ENCODE data around the gene GP2. TPM values are rescaled to one million over a fixed set of nuclear protein-coding genes. Genes with fewer than 3 reads are reported as not detected.
A peak's percentile ranks its signal among the peaks of the same experiment; 100 is the strongest.

Gene GP2
- total RNA-seq, 3 donors from 2014 or later, result 1.3 to 1.9 TPM; not detected in 1

DNA sequence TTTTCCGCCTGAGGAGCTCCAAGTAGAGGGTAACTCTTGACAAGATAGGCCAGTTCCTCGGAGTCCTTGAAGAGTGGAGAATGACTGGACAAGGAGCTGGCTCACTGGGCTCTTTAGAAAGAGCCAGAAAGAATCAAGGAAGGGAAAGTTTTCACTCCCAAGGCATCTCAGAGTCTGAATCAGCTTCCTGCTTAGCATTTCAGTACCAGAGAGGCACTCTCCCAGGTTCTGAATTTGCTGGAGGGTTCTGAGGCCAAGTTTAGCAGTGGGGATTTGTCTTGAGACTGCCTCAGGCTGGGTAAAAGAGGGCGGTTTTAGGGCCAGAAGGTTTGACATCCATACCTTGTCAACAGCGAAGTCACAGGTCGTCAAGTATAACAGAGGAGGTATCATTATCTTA, 25.5 kb downstream of the GP2 start:
- no peak for DNase-seq (ENCODE audit: low spot score in 2 of 2)
- H3K27ac ChIP-seq, result no peak overlapping the region
- no peaks in the 10 kb centered on the region for H3K27me3 ChIP-seq
- no peak overlapping the region for H3K4me3 ChIP-seq
- no peaks in the 10 kb centered on the region for H3K36me3 ChIP-seq
- H3K4me1 ChIP-seq, result no peaks in the 10 kb centered on the region
- TF ChIP-seq, protein P1, sequence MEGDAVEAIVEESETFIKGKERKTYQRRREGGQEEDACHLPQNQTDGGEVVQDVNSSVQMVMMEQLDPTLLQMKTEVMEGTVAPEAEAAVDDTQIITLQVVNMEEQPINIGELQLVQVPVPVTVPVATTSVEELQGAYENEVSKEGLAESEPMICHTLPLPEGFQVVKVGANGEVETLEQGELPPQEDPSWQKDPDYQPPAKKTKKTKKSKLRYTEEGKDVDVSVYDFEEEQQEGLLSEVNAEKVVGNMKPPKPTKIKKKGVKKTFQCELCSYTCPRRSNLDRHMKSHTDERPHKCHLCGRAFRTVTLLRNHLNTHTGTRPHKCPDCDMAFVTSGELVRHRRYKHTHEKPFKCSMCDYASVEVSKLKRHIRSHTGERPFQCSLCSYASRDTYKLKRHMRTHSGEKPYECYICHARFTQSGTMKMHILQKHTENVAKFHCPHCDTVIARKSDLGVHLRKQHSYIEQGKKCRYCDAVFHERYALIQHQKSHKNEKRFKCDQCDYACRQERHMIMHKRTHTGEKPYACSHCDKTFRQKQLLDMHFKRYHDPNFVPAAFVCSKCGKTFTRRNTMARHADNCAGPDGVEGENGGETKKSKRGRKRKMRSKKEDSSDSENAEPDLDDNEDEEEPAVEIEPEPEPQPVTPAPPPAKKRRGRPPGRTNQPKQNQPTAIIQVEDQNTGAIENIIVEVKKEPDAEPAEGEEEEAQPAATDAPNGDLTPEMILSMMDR (IDR thresholded peaks at IDR 0.05), result no peak
- no peaks in the 10 kb centered on the region for H3K9me3 ChIP-seq
- intact Hi-C loops (cut with DNase I; ENCODE audit: low total_unique reads), result no loop called here

DNA sequence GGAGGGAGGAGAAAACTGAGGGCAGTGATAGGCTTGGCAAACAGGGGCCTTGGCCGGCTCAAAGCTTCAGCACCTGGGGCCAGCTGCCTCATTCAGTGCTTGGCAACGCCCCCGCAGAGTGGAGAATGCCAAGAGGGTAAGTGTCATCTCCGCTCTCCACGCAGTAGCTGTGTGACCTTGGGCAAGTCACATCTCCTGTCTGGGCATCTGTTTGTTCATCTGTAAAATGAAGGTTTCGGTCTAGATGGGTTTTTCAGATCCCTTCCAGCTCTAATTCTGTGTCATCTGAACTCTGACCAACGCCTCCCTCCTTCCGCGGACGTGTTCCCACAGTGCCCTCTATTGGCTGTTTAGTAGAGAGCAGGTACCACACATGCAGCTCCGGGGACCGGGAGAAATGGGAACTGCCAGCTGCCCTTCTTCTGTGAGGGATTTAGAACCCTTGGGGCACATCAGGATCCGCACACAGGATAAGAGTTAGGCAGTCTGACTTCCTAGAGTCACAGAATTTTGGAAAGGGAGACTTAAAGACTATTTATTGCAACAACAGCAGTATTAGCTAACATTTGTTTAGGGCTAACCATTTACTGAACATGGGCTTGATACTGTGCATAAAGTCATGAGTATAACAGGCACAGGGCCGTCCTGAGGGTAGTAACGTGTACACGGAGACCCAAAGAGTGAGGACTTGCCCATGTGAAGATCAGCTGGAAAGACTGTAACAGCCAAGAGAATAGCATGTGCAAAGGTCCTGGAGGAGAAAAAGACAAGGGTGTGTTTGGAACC, 26.8 kb downstream of the GP2 start:
- peak in 1 of 2 donors; percentile 56 for DNase-seq (ENCODE audit: low spot score in 2 of 2)
- H3K4me1 ChIP-seq, result no peaks in the 10 kb centered on the region
- no peaks in the 10 kb centered on the region for H3K27me3 ChIP-seq
- no peaks in the 10 kb centered on the region for H3K36me3 ChIP-seq
- H3K27ac ChIP-seq, result no peak overlapping the region
- H3K4me3 ChIP-seq, result no peak overlapping the region
- TF ChIP-seq, protein P1 (IDR thresholded peaks at IDR 0.05), result peak; percentile 10 to 51 (median 49)
- TF ChIP-seq POLR2AphosphoS5 (IDR thresholded peaks at IDR 0.05), result no peak
- intact Hi-C loops (cut with DNase I; ENCODE audit: low total_unique reads), result no loop called here
- H3K9me3 ChIP-seq, result no peaks in the 10 kb centered on the region

DNA sequence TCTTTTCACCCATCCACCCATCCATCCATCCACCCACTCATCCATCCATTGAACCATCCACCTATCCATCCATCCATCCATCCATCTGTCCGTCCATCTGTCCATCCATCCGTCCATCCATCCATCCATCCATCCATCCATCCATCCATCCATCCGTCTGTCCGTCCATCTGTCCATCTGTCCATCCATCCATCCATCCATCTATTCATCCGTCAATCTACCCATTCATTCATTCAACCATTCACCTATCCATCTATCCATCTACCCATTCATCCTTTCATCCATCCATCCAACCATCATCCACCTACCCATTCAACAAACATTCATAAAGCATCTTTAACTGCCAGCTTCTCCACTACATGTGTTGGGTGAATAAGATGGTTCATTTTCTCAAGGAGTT, 28.9 kb downstream of the GP2 start:
- Histone ChIP-seq H3K4me1 (no peaks in the 10 kb centered on the region), H3K36me3 (no peaks in the 10 kb centered on the region), H3K27me3 (no peaks in the 10 kb centered on the region), H3K9me3 (no peaks in the 10 kb centered on the region), H3K27ac (no peak overlapping the region), H3K4me3 (no peak overlapping the region)
- TF ChIP-seq POLR2AphosphoS5 (IDR thresholded peaks at IDR 0.05), result no peak
- TF ChIP-seq, protein P1 (IDR thresholded peaks at IDR 0.05), result no peak
- no peak for TF ChIP-seq POLR2A (IDR thresholded peaks at IDR 0.05)
- DNase-seq (ENCODE audit: low spot score in 2 of 2), result no peak
- intact Hi-C loops (cut with DNase I; ENCODE audit: low total_unique reads), result no loop called here

DNA sequence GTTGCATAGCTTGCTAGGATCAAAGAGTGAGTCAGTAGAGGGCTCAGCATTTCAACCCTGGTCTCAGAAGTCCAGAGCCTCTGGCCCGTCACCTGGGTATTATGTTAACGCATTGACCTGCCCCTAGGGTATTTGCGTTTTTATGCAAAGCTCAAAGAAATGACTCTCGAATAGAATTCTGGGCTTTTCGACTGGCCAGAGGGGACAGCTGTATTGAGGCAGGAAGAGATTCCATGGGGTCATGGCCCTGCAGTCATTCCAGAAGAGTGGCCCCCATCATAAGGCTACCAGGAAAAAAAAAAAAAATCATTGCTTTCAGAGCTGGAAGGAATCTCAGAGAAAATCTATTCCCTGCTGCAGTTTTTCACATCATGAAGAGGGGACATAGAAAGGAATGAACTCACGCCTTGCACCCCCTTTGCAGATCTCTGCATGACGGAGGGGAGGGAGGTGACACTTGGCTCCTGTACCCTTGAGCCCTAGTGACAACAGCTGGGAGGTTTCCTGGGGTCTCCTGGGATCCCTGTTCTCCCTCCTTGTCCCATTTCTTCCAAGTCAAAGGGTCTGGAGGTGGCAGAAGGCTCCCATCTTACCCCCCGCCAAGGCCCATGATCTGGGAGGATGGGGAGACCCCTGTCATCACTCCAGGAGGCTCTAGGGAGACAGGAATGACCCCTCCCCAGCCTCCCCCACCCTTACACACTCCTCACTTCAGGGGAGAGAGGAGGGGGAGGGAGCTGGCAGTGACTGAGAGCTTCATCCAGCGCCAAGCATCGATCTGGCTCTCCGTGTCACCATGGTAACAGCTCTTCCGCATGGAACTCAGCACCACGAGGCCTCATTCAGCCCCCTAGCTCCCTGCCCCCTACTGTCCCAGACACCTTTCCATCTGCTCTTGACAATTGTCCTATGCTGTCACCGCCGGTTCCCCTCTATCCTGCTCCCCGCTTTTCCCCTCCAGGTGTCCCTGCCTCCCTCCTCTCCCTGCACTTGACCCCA, 35.8 kb downstream of the GP2 start:
- H3K36me3 ChIP-seq, result no peaks in the 10 kb centered on the region
- peaks cover 0 to 20% of the 10 kb centered on the region in 2 donors for H3K27me3 ChIP-seq
- no peak for DNase-seq (ENCODE audit: low spot score in 2 of 2)
- H3K4me1 ChIP-seq, result no peaks in the 10 kb centered on the region
- no peaks in the 10 kb centered on the region for H3K9me3 ChIP-seq
- H3K27ac ChIP-seq, result no peak overlapping the region
- TF ChIP-seq POLR2AphosphoS5 (IDR thresholded peaks at IDR 0.05), result no peak
- TF ChIP-seq, protein P1 (IDR thresholded peaks at IDR 0.05), result no peak
- TF ChIP-seq POLR2A (IDR thresholded peaks at IDR 0.05), result no peak
- intact Hi-C loops (cut with DNase I; ENCODE audit: low total_unique reads), result no loop called here
- H3K4me3 ChIP-seq, result no peak overlapping the region

DNA sequence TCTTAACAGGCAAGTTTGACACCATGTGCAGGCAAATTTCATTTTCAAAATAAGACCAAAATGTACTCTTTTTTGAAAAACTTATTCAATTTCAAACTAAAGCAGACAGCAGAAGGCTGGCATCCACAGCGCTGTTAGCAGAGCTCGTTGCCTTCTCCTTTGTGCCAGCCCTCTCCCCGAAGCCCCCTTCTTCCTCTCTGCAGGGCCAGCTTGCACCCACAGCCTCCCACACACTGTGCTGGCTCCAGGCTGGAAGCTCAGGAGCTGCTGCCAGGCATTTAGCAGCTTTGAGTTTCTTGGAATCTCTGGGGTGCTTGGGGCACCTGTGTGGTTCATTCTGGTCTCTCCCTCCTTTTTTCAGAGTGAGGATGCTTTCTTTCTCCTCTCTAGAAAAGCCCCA, 37.7 kb downstream of the GP2 start:
- H3K27me3 ChIP-seq, result peaks cover 0 to 20% of the 10 kb centered on the region in 2 donors
- no peaks in the 10 kb centered on the region for H3K9me3 ChIP-seq
- intact Hi-C loops (cut with DNase I; ENCODE audit: low total_unique reads), result no loop called here
- no peaks in the 10 kb centered on the region for H3K36me3 ChIP-seq
- no peak for TF ChIP-seq POLR2AphosphoS5 (IDR thresholded peaks at IDR 0.05)
- TF ChIP-seq, protein P1 (IDR thresholded peaks at IDR 0.05), result no peak
- TF ChIP-seq POLR2A (IDR thresholded peaks at IDR 0.05), result no peak
- no peak for DNase-seq (ENCODE audit: low spot score in 2 of 2)
- no peaks in the 10 kb centered on the region for H3K4me1 ChIP-seq
- no peak overlapping the region for H3K27ac ChIP-seq
- no peak overlapping the region for H3K4me3 ChIP-seq
